IMR-90 (cell line): Measurements from ENCODE around the gene AGBL5. TPM values are rescaled to one million over a fixed set of nuclear protein-coding genes. Genes with fewer than 3 reads are reported as not detected.

Experiments used
- ATAC-seq: fragments of 200-7000 bp; cut with Tn5 transposase; 2 replicates; pipeline ENCODE4 v1.9.1; 2020; ENCODE audit warnings: low read depth, mild to moderate bottlenecking, moderate library complexity
- BruUV-seq: library from RNA; stranded (reverse); fragments of 400-500 nt; replicated peaks from 2 replicates; lab custom pipeline; 2021; lab: Mats Ljungman, UMichigan
- CTCF ChIA-PET: fragments of 300-600 bp; formaldehyde crosslinking; extraction: SDS; loops from one replicate; lab custom pipeline; 2021; ENCODE audit warnings: antibody characterized with exemption; lab: Yijun Ruan, JAX
- POLR2A ChIA-PET: fragments of 300-600 bp; sonication (Branson Sonifier 250); formaldehyde crosslinking; loops from one replicate; lab custom pipeline; 2022; ENCODE audit warnings: antibody characterized with exemption; ENCODE audit not compliant: unreplicated experiment; lab: Charles Lee
- DNase-seq: peaks from one replicate; pipeline ENCODE4 v3.0.0; 2013
- H2AFZ ChIP-seq: replicated peaks from 2 replicates; pipeline ENCODE3; 2013; ENCODE audit warnings: low read length, mild to moderate bottlenecking; ENCODE audit not compliant: poor library complexity
- H2AK5ac ChIP-seq: 2 replicates; pipeline ENCODE4 v1.6.1; 2013; ENCODE audit warnings: low read depth, low read length, inconsistent platforms
- H2AK9ac ChIP-seq: replicated peaks from 2 replicates; pipeline ENCODE3; 2013; ENCODE audit warnings: mild to moderate bottlenecking, low read depth, low read length, moderate library complexity; ENCODE audit not compliant: poor library complexity
- H2BK120ac ChIP-seq: 2 replicates; pipeline ENCODE4 v1.6.1; 2013; ENCODE audit warnings: low read depth, low read length, inconsistent platforms
- H2BK15ac ChIP-seq: 3 replicates; pipeline ENCODE4 v1.6.1; 2013; ENCODE audit warnings: low read depth, low read length, inconsistent platforms
- H2BK20ac ChIP-seq: 2 replicates; pipeline ENCODE4 v1.6.1; 2013; ENCODE audit warnings: low read depth, mild to moderate bottlenecking, inconsistent platforms, low read length, moderate library complexity
- H2BK5ac ChIP-seq: 2 replicates; pipeline ENCODE4 v1.6.1; 2013; ENCODE audit warnings: mild to moderate bottlenecking, low read depth, low read length, inconsistent platforms; ENCODE audit not compliant: poor library complexity, severe bottlenecking
- H3K14ac ChIP-seq: replicated peaks from 2 replicates; pipeline ENCODE4 v1.6.1; 2013; ENCODE audit warnings: low read depth, low read length, inconsistent platforms
- H3K18ac ChIP-seq: 2 replicates; pipeline ENCODE4 v1.6.1; 2013; ENCODE audit warnings: low read depth, low read length, control low read depth
- H3K23ac ChIP-seq: 2 replicates; pipeline ENCODE4 v1.6.1; 2013; ENCODE audit warnings: low read depth, low read length, inconsistent platforms
- H3K27ac ChIP-seq: 2 replicates; pipeline ENCODE4 v1.5.1; 2013; ENCODE audit warnings: mild to moderate bottlenecking, control low read depth, low read length; ENCODE audit not compliant: insufficient read depth
- H3K27me3 ChIP-seq: 2 replicates; pipeline ENCODE4 v1.6.1; 2013; ENCODE audit warnings: low read length; ENCODE audit not compliant: control insufficient read depth, insufficient read depth
- H3K36me3 ChIP-seq: 2 replicates; pipeline ENCODE4 v1.6.1; 2013; ENCODE audit warnings: low read length, mixed read lengths; ENCODE audit not compliant: control insufficient read depth, insufficient read depth
- H3K4ac ChIP-seq: 2 replicates; pipeline ENCODE4 v1.6.1; 2013; ENCODE audit warnings: low read depth, low read length, inconsistent platforms
- H3K4me1 ChIP-seq: 2 replicates; pipeline ENCODE4 v1.6.1; 2013; ENCODE audit warnings: low read length, mixed read lengths; ENCODE audit not compliant: control insufficient read depth, insufficient read depth
- H3K4me2 ChIP-seq: 2 replicates; pipeline ENCODE4 v1.6.1; 2013; ENCODE audit warnings: low read depth, mild to moderate bottlenecking, control low read depth, low read length, moderate library complexity
- H3K4me3 ChIP-seq: 2 replicates; pipeline ENCODE4 v1.5.1; 2013; ENCODE audit warnings: low read depth, mild to moderate bottlenecking, control low read depth, low read length, moderate library complexity; ENCODE audit not compliant: insufficient read depth
- H3K56ac ChIP-seq: 2 replicates; pipeline ENCODE4 v1.6.1; 2013; ENCODE audit warnings: low read length, inconsistent platforms; ENCODE audit not compliant: insufficient read depth; ENCODE audit errors: extremely low read depth
- H3K79me1 ChIP-seq, 2 experiments: 2 replicates each; pipeline ENCODE4 v1.6.1; 2013; ENCODE audit warnings: low read length in 2 of 2, inconsistent platforms in 1 of 2, low read depth in 1 of 2
- H3K9ac ChIP-seq: 2 replicates; pipeline ENCODE4 v1.6.1; 2013; ENCODE audit warnings: low read depth, low read length, control low read depth
- H3K9me1 ChIP-seq: 2 replicates; pipeline ENCODE4 v1.6.1; 2013; ENCODE audit warnings: low read length, inconsistent platforms; ENCODE audit not compliant: insufficient read depth
- H3K9me3 ChIP-seq: 2 replicates; pipeline ENCODE4 v1.6.1; 2013; ENCODE audit warnings: low read length; ENCODE audit not compliant: control insufficient read depth, insufficient read depth
- H4K20me1 ChIP-seq: 2 replicates; pipeline ENCODE4 v1.6.1; 2013; ENCODE audit warnings: low read length, inconsistent platforms; ENCODE audit not compliant: insufficient read depth
- H4K5ac ChIP-seq: 2 replicates; pipeline ENCODE4 v1.6.1; 2013; ENCODE audit warnings: mild to moderate bottlenecking, low read depth, low read length, control low read depth
- H4K8ac ChIP-seq, 2 experiments: 2 replicates each; pipeline ENCODE4 v1.6.1; 2013; ENCODE audit warnings: low read depth in 2 of 2, low read length in 2 of 2, control low read depth in 1 of 2, inconsistent platforms in 1 of 2
- H4K91ac ChIP-seq: 2 replicates; pipeline ENCODE4 v1.6.1; 2013; ENCODE audit warnings: low read depth, low read length, inconsistent platforms; ENCODE audit not compliant: insufficient read depth
- BHLHE40 ChIP-seq: fragments of 150-350 bp; IDR thresholded peaks from 2 replicates; pipeline ENCODE4 v1.6.1; 2016; ENCODE audit warnings: mild to moderate bottlenecking, low read depth, low read length
- CEBPB ChIP-seq: IDR thresholded peaks from 2 replicates; pipeline ENCODE4 v1.6.1; 2012; ENCODE audit warnings: low read depth, low read length, improper control_type of control experiment
- CHD1 ChIP-seq: IDR thresholded peaks from 2 replicates; pipeline ENCODE4 v1.6.1; 2012; ENCODE audit warnings: low read depth, low read length, improper control_type of control experiment
- CTCF ChIP-seq: conservative IDR thresholded peaks from 2 replicates; pipeline ENCODE4 v1.5.1; 2012; ENCODE audit warnings: mild to moderate bottlenecking, low read depth, low read length, improper control_type of control experiment
- ELK1 ChIP-seq: fragments of 150-350 bp; IDR thresholded peaks from 2 replicates; pipeline ENCODE4 v1.6.1; 2016; ENCODE audit warnings: low read depth, mild to moderate bottlenecking, low read length, moderate library complexity, borderline replicate concordance
- MXI1 ChIP-seq: IDR thresholded peaks from 2 replicates; pipeline ENCODE4 v1.6.1; 2012; ENCODE audit warnings: low read depth, mild to moderate bottlenecking, low read length, moderate library complexity, borderline replicate concordance
- NFE2L2 ChIP-seq: fragments of 150-350 bp; IDR thresholded peaks from 2 replicates; pipeline ENCODE4 v1.6.1; 2016; ENCODE audit warnings: low read depth, mild to moderate bottlenecking, low read length
- RAD21 ChIP-seq: IDR thresholded peaks from 2 replicates; pipeline ENCODE4 v1.6.1; 2012; ENCODE audit warnings: low read length, improper control_type of control experiment
- RCOR1 ChIP-seq: IDR thresholded peaks from 2 replicates; pipeline ENCODE4 v1.6.1; 2012; ENCODE audit warnings: mild to moderate bottlenecking, low read length, improper control_type of control experiment; ENCODE audit not compliant: insufficient replicate concordance
- USF2 ChIP-seq: fragments of 150-350 bp; IDR thresholded peaks from 2 replicates; pipeline ENCODE4 v1.6.1; 2017; ENCODE audit warnings: mild to moderate bottlenecking, antibody characterized with exemption, low read length, low read depth
- WGBS, 2 experiments: methylation state at CpG; one replicate each; pipeline versions ENCODE4 v1.1.5 to v1.1.7; 2013; ENCODE audit warnings: missing lambda C conversion rate in 2 of 2; ENCODE audit not compliant: insufficient read length in 1 of 2; ENCODE audit errors: extremely low coverage in 2 of 2; 5-methylcytosine and 5-hydroxymethylcytosine counted together
- dilution Hi-C: fragments of 300-500 bp; cut with HindIII; formaldehyde crosslinking; loops from one replicate; pipeline ENCODE4 v1.14.3; 2018; ENCODE audit warnings: low sequenced_read_pairs; ENCODE audit not compliant: unreplicated experiment
- in situ Hi-C: fragments of 300-500 bp; cut with MboI; formaldehyde crosslinking; loops from 3 replicates; pipeline ENCODE4 v1.14.3; 2019; ENCODE audit warnings: low sequenced_read_pairs, inconsistent platforms, mixed read lengths
- intact Hi-C: fragments of 100-400 bp; cut with micrococcal nuclease; formaldehyde crosslinking; loops from 2 replicates; pipeline ENCODE4 v1.10.0; 2022
- polyA plus RNA-seq, 3 experiments: library from polyadenylated mRNA; depleted of rRNA; stranded (reverse); fragments of >200 nt; gene quantifications; 2 replicates each; pipeline ENCODE4 v1.2.3, GENCODE V29; 2012; ENCODE audit warnings: low replicate concordance in 1 of 3
- total RNA-seq: library from RNA; depleted of rRNA; stranded (reverse); fragments of >200 nt; gene quantifications from 2 replicates; pipeline ENCODE4 v1.2.3, GENCODE V29; 2012

The AGBL5 gene
- total and polyA plus RNA-seq, 2 of the 4 experiments (the other 2 are of a cell fraction), result 19.0 to 26.2 TPM

GRCh38 chr2:27038631-27039339 lies 12.7 kb upstream of the AGBL5 start:
- Histone ChIP-seq H2BK20ac (no peak overlapping the region), H3K27me3 (no peaks in the 10 kb centered on the region), H4K8ac (no peak overlapping the region), H4K5ac (no peak overlapping the region), H3K4me1 (peaks cover 9% of the 10 kb centered on the region), H3K9me1 (peaks cover 14% of the 10 kb centered on the region), H3K56ac (no peak overlapping the region), H2BK15ac (no peak overlapping the region), H2AK9ac (no peak overlapping the region), H3K4me2 (no peak overlapping the region), H4K91ac (no peak overlapping the region), H3K18ac (no peak overlapping the region), H2BK120ac (no peak overlapping the region), H3K4ac (no peak overlapping the region), H4K20me1 (peaks cover 39% of the 10 kb centered on the region), H3K23ac (no peak overlapping the region), H3K79me1 (peaks cover 24 to 64% of the 10 kb centered on the region in 2 experiments), H3K9me3 (no peaks in the 10 kb centered on the region), H3K14ac (no peak overlapping the region), H3K36me3 (peaks cover 76% of the 10 kb centered on the region), H2AFZ (no peak overlapping the region), H2AK5ac (no peak overlapping the region), H3K4me3 (no peak overlapping the region), H2BK5ac (no peak overlapping the region), H3K9ac (no peak overlapping the region), H3K27ac (no peak overlapping the region)
- in situ Hi-C loops (no loop called here), intact Hi-C loops (no loop called here), dilution Hi-C loops (no loop called here)
- DNase-seq, result no peak
- ChIA-PET CTCF (interaction anchor here (0.6 kb wide), 1 partner anchor 22 kb away, joined by 4 read pairs; no protein-coding TSS in a partner anchor), POLR2A (no interaction called here)
- WGBS, 2 experiments, result 83% methylated on average over 2 of the region's 17 CpGs; no CpG with 5 or more reads in 1 of the 2 experiments
- ATAC-seq, result no peak
- no peak for TF ChIP-seq BHLHE40
- TF ChIP-seq RAD21, result no peak
- TF ChIP-seq CTCF, result no peak
- TF ChIP-seq RCOR1, result no peak
- no peak for TF ChIP-seq NFE2L2
- TF ChIP-seq USF2, result no peak
- TF ChIP-seq MXI1, result no peak
- no peak for TF ChIP-seq CHD1
- TF ChIP-seq CEBPB, result no peak
- no peak for TF ChIP-seq ELK1
- no TSS peak for BruUV-seq
